Measurements from ENCODE around the gene FMN1.

Gene FMN1

GRCh38 chr15:33046329-33046728 is 148.2 kb downstream of the FMN1 start:
- Histone ChIP-seq H3K27ac (no peak overlapping the region), H3K36me3 (no peaks in the 10 kb centered on the region), H3K27me3 (no peaks in the 10 kb centered on the region), H3K4me3 (no peak overlapping the region), H3K9me3 (peaks cover 0 to 8% (median 0%) of the 10 kb centered on the region in 3 donors), H3K4me1 (no peaks in the 10 kb centered on the region)
- intact Hi-C loops (cut with DNase I; ENCODE audit: low total_unique reads), result no loop called here
- no peak for DNase-seq
- no peak for TF ChIP-seq CTCF (IDR thresholded peaks at IDR 0.05)

- TF ChIP-seq CTCF (IDR thresholded peaks at IDR 0.05), result no peak
- no peak for DNase-seq
- Histone ChIP-seq H3K27me3 (no peaks in the 10 kb centered on the region), H3K36me3 (no peaks in the 10 kb centered on the region), H3K4me1 (no peaks in the 10 kb centered on the region), H3K4me3 (no peak overlapping the region), H3K9me3 (peaks cover 0 to 8% (median 0%) of the 10 kb centered on the region in 3 donors), H3K27ac (no peak overlapping the region)
- intact Hi-C loops (cut with DNase I; ENCODE audit: low total_unique reads), result no loop called here
Measured at GRCh38 chr15:33045066-33045810, 149.3 kb downstream of the FMN1 start.

GRCh38 chr15:33044598-33044997 is 149.9 kb downstream of the FMN1 start:
- no peak for TF ChIP-seq CTCF (IDR thresholded peaks at IDR 0.05)
- no peak for DNase-seq
- no peak overlapping the region for H3K4me3 ChIP-seq
- intact Hi-C loops (cut with DNase I; ENCODE audit: low total_unique reads), result no loop called here
- H3K27ac ChIP-seq, result no peak overlapping the region
- peaks cover 0 to 8% (median 0%) of the 10 kb centered on the region in 3 donors for H3K9me3 ChIP-seq
- H3K4me1 ChIP-seq, result no peaks in the 10 kb centered on the region
- no peaks in the 10 kb centered on the region for H3K36me3 ChIP-seq
- H3K27me3 ChIP-seq, result no peaks in the 10 kb centered on the region

- Histone ChIP-seq H3K27me3 (no peaks in the 10 kb centered on the region), H3K4me3 (no peak overlapping the region), H3K4me1 (no peaks in the 10 kb centered on the region), H3K9me3 (peaks cover 0 to 8% (median 0%) of the 10 kb centered on the region in 3 donors), H3K36me3 (no peaks in the 10 kb centered on the region), H3K27ac (no peak overlapping the region)
- intact Hi-C loops (cut with DNase I; ENCODE audit: low total_unique reads), result no loop called here
- TF ChIP-seq CTCF (IDR thresholded peaks at IDR 0.05), result no peak
- no peak for DNase-seq
Measured at GRCh38 chr15:33043636-33044035, 150.9 kb downstream of the FMN1 start.

- TF ChIP-seq CTCF (IDR thresholded peaks at IDR 0.05), result no peak
- Histone ChIP-seq H3K9me3 (peaks cover 0 to 8% (median 0%) of the 10 kb centered on the region in 3 donors), H3K4me1 (no peaks in the 10 kb centered on the region), H3K36me3 (no peaks in the 10 kb centered on the region), H3K27ac (no peak overlapping the region), H3K27me3 (no peaks in the 10 kb centered on the region), H3K4me3 (no peak overlapping the region)
- DNase-seq, result no peak
- intact Hi-C loops (cut with DNase I; ENCODE audit: low total_unique reads), result no loop called here
Measured at GRCh38 chr15:33040496-33040895, 154.0 kb downstream of the FMN1 start.
